Measurements from ENCODE around the gene NAALADL2. TPM values are rescaled to one million over a fixed set of nuclear protein-coding genes. Genes with fewer than 3 reads are reported as not detected.

The NAALADL2 gene
- total RNA-seq, 2 donors from 2014 or later: 6.2 to 14.5 TPM

DNA sequence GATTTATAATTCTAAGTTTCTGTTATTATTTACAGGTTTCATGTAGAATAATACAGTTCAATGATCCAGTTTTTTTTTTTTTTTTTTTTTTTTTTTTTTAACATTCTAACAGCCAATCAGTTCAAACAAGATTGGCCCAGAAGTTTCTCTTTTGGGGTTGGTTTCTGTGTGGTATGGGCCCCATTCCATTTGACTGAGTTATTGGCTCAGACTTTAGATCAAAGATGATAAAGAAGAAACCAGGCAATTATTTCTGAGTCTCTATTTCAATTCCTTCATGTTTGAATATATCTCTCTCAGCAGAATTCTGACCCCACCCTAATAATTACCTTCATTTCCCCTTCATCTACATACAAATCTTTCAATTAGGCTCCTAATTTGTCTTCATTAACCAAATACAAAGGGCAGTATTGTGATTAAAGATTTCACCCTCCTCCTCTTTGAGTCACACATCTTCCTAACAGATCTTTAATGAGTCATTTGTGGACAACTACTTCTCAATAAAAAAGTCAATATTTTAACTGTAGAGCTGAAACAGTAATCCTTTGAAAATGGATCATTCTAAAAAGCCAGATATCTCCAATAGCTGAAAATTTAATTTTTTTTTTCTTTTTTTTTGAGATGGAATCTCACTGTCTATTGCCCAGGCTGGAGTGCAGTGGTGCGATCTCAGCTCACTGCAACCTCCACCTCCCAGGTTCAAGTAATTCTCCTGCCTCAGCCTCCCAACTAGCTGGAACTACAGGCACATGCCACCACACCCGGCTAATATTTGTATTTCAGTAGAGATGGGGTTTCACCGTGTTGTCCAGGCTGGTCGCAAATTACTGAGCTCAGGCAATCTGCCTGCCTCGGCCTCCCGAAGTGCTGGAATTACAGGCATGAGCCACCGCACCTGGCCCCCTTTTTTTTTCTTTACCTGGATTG, 878.8 kb downstream of the NAALADL2 start:
- Histone ChIP-seq H3K9me3 (no peaks in the 10 kb centered on the region), H3K27ac (no peak overlapping the region), H3K4me1 (no peaks in the 10 kb centered on the region), H3K36me3 (replicated peaks in 1 of 2; ENCODE audit: insufficient read depth in 1 of 2, low read depth in 2 of 2) (no peaks in the 10 kb centered on the region), H3K4me3 (no peak overlapping the region), H3K27me3 (no peaks in the 10 kb centered on the region)
- DNase-seq (no peak), ATAC-seq (no peak)
- WGBS, 2 donors: 94 to 96% methylated on average over 7 of the region's 7 CpGs
- intact Hi-C loops (cut with DNase I): no loop called here
- TF ChIP-seq POLR2A (IDR thresholded peaks at IDR 0.05): no peak
- TF ChIP-seq, protein P1, sequence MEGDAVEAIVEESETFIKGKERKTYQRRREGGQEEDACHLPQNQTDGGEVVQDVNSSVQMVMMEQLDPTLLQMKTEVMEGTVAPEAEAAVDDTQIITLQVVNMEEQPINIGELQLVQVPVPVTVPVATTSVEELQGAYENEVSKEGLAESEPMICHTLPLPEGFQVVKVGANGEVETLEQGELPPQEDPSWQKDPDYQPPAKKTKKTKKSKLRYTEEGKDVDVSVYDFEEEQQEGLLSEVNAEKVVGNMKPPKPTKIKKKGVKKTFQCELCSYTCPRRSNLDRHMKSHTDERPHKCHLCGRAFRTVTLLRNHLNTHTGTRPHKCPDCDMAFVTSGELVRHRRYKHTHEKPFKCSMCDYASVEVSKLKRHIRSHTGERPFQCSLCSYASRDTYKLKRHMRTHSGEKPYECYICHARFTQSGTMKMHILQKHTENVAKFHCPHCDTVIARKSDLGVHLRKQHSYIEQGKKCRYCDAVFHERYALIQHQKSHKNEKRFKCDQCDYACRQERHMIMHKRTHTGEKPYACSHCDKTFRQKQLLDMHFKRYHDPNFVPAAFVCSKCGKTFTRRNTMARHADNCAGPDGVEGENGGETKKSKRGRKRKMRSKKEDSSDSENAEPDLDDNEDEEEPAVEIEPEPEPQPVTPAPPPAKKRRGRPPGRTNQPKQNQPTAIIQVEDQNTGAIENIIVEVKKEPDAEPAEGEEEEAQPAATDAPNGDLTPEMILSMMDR (IDR thresholded peaks at IDR 0.05): no peak

DNA sequence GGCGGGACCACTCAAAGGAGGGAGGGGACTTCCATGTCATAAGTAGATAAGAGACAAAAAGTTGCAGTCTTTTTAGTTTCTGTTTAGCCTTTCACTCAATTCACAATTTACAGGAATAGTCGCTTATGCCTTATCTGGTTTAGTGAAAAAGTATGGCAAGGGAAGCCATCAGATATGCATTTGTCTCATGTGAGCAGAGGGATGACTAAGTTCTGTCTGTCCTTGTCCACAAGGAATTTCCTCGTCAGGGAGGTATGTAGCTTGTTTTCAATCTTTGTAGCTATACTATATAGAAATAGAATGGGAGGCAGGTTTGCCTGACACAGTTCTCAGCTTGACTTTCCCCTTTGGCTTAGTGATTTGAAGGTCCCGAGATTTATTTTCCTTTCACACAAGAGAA, 882.8 kb downstream of the NAALADL2 start:
- DNase-seq (no peak), ATAC-seq (no peak)
- WGBS, 2 donors: 68 to 69% methylated on average over 4 of the region's 4 CpGs
- intact Hi-C loops (cut with DNase I): no loop called here
- no peaks in the 10 kb centered on the region for H3K4me1 ChIP-seq
- TF ChIP-seq POLR2A (IDR thresholded peaks at IDR 0.05): no peak
- TF ChIP-seq, protein P1 (IDR thresholded peaks at IDR 0.05): no peak
- H3K27ac ChIP-seq: no peak overlapping the region
- no peaks in the 10 kb centered on the region for H3K9me3 ChIP-seq
- no peaks in the 10 kb centered on the region for H3K27me3 ChIP-seq
- H3K4me3 ChIP-seq: no peak overlapping the region
- H3K36me3 ChIP-seq (replicated peaks in 1 of 2; ENCODE audit: insufficient read depth in 1 of 2, low read depth in 2 of 2): no peaks in the 10 kb centered on the region

DNA sequence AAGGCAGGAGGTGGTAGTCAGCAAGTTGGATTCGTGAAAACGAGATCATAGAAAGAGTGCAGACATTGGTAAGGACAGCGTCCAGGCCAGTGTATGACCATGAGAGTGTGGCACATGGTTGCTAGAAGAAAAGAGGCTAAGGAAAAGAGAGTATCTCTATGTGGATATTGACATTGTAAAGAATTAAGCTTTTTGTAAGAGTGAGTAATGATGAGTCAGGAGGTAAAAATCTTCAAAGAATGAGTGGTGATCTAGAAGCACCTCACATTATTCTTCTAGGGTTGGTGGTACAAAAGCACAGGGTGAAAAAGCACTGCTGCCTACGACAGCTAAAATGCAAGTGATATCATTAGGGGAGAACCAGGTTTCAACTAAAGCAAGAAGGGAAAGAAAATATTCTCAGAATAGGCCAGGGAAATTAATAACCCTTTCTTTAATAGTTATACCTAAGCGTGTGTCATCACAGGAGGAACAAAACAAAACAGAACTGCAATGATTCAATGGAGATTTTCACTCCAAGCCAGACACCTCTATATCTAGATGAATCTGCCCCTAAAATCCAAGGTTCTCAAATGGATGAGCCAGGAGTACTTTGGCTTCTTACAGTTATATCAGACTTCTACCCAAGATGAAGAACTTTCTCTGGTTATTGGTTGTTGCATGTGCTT, 884.7 kb downstream of the NAALADL2 start:
- no peak overlapping the region for H3K27ac ChIP-seq
- ATAC-seq (no peak), DNase-seq (no peak)
- intact Hi-C loops (cut with DNase I): no loop called here
- H3K4me3 ChIP-seq: no peak overlapping the region
- TF ChIP-seq, protein P1 (IDR thresholded peaks at IDR 0.05): no peak
- no peak for TF ChIP-seq POLR2A (IDR thresholded peaks at IDR 0.05)
- no peaks in the 10 kb centered on the region for H3K4me1 ChIP-seq
- WGBS, 2 donors: 72 to 73% methylated on average over 5 of the region's 5 CpGs
- H3K36me3 ChIP-seq (replicated peaks in 1 of 2; ENCODE audit: insufficient read depth in 1 of 2, low read depth in 2 of 2): no peaks in the 10 kb centered on the region
- no peaks in the 10 kb centered on the region for H3K27me3 ChIP-seq
- no peaks in the 10 kb centered on the region for H3K9me3 ChIP-seq

DNA sequence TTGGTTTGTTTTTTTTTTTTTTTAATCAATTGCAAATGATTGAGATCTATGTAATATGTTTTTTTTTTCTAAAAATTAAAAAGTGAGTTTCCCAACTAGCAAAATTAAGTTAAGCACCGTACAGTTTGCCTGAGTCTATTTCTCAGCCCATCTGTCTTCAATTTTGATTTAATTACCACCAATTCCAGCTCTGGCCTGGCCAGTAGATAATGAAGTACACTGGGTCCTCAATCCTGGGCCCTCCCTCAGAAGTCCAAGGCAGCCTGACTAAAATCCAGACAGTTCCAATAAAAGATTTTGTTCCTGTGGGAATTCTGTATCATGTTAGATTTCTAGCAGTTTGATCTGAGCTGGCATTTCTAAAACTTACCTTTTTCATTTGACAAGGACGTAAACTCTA, 887.2 kb downstream of the NAALADL2 start:
- Histone ChIP-seq H3K27me3 (no peaks in the 10 kb centered on the region), H3K9me3 (no peaks in the 10 kb centered on the region), H3K27ac (no peak overlapping the region), H3K4me3 (no peak overlapping the region), H3K4me1 (no peaks in the 10 kb centered on the region), H3K36me3 (replicated peaks in 1 of 2; ENCODE audit: insufficient read depth in 1 of 2, low read depth in 2 of 2) (no peaks in the 10 kb centered on the region)
- intact Hi-C loops (cut with DNase I): no loop called here
- DNase-seq: no peak
- TF ChIP-seq, protein P1 (IDR thresholded peaks at IDR 0.05): no peak
- TF ChIP-seq POLR2A (IDR thresholded peaks at IDR 0.05): no peak
- no peak for ATAC-seq
- WGBS, 2 donors: 85 to 88% methylated on average over 2 of the region's 2 CpGs

Measured in body of pancreas (tissue), 4 donors.